Spleen (tissue), 7 donors: Measurements from ENCODE around the gene WFIKKN2.

Experiments used
- POLR2A ChIP-seq, 3 donors: fragments of 450-650 bp; IDR thresholded peaks; one replicate each; pipeline ENCODE4 v1.5.1; 2017; ENCODE audit warnings: antibody characterized with exemption in 3 of 3, mild to moderate bottlenecking in 1 of 3
- POLR2AphosphoS5 ChIP-seq, 3 donors: sonication (generic); formaldehyde crosslinking; IDR thresholded peaks; one replicate each; pipeline ENCODE4 v1.5.1; 2017; ENCODE audit warnings: antibody characterized with exemption in 3 of 3
- TF ChIP-seq, protein P1 (sequence below), 11 experiments: fragments of 200-600 bp in 7 of 11; fragments of 450-650 bp in 4 of 11; sonication (generic) in 4 of 11; IDR thresholded peaks in 8 of 11; conservative IDR thresholded peaks in 3 of 11; 1 replicate in 7 of 11; 2 replicates in 4 of 11; pipeline versions ENCODE4 v1.4.0 to v1.8.0; 2016 to 2021; ENCODE audit warnings: antibody characterized with exemption in 11 of 11, inconsistent platforms in 4 of 11, mild to moderate bottlenecking in 1 of 11
- donor health status: DM: no; HTN: no; CAD: no; lungs with moderate emphysema.
- donor health status: DM: no; HTN: no; CAD: no.
- donor health status: DM: no; HTN: no; CAD: no.

DNA sequence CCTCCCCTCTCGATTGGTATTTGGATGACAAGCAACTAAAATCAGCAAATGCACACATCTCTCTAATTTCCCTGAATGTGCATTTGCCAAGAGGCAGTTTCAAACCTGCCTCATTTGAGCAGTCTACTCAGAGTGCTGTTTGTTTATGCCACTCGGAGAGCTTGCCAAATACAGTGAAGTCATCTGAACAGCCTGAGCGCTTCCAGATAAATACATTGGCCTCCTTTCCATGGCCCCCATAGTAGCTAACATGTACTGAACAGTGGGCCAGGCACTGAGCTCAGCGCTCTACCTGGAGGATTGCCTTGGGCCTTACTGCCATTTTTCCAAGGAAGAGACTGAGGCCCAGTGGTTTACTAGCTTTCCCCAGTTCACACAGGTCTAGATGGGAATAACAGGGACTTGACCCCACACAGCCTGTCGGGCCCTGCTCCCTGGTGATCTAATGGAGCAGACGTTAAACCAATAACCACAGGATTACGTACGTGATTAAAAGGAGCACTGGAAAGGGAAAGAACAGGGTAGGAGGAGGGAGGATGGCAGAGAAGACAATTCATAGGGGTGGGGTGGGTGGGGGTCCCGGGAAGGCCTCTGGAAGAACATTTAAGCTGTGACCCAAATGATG, 49.3 kb upstream of the WFIKKN2 start:
- TF ChIP-seq POLR2A (IDR thresholded peaks at IDR 0.05) (no peak), POLR2AphosphoS5 (IDR thresholded peaks at IDR 0.05) (no peak)
- TF ChIP-seq, protein P1, sequence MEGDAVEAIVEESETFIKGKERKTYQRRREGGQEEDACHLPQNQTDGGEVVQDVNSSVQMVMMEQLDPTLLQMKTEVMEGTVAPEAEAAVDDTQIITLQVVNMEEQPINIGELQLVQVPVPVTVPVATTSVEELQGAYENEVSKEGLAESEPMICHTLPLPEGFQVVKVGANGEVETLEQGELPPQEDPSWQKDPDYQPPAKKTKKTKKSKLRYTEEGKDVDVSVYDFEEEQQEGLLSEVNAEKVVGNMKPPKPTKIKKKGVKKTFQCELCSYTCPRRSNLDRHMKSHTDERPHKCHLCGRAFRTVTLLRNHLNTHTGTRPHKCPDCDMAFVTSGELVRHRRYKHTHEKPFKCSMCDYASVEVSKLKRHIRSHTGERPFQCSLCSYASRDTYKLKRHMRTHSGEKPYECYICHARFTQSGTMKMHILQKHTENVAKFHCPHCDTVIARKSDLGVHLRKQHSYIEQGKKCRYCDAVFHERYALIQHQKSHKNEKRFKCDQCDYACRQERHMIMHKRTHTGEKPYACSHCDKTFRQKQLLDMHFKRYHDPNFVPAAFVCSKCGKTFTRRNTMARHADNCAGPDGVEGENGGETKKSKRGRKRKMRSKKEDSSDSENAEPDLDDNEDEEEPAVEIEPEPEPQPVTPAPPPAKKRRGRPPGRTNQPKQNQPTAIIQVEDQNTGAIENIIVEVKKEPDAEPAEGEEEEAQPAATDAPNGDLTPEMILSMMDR (IDR thresholded peaks at IDR 0.05 in 8 of 11, conservative IDR thresholded peaks at IDR 0.05 in 3 of 11): no peak
